Left lung (tissue), 8 donors: ENCODE data around the gene PTPRU. TPM values are rescaled to one million over a fixed set of nuclear protein-coding genes. Genes with fewer than 3 reads are reported as not detected.

Source experiments
- polyA plus RNA-seq, 6 donors: library from polyadenylated mRNA; unstranded; fragments of 120-200 nt; gene quantifications; one replicate each; pipeline ENCODE4 v1.2.1, GENCODE V29; 2013; ENCODE audit not compliant: insufficient read length in 6 of 6
- total RNA-seq, 2 donors: library from RNA; stranded (reverse); fragmentation: NEBNext Ultra II Directional; extraction: Animal tissue kit (Norgen Biotek cat#: 25700); gene quantifications; one replicate each; pipeline ENCODE4 v1.2.1, GENCODE V29; 2021
- donor health status: DM: no; HTN: yes; CAD: no.
- donor health status: DM: no; HTN: no; CAD: no.

The PTPRU gene
- total and polyA plus RNA-seq, 8 donors = 15.5 to 45.4 (median 18.8) TPM

Other genes starting within 250 kb of the PTPRU start
- gene TMEM200B, start 112.6 kb upstream of the PTPRU start, total RNA-seq = 1 to 10 TPM; 5.7 to 6.2 TPM
- 10 to 100 TPM; 11.0 to 16.0 (median 14.0) TPM for gene TMEM200B, start 112.6 kb upstream of the PTPRU start, polyA plus RNA-seq
- 10 to 100 TPM; 66.0 to 70.0 TPM for gene SRSF4, start 54.6 kb upstream of the PTPRU start, total RNA-seq
- gene SRSF4, start 54.6 kb upstream of the PTPRU start, polyA plus RNA-seq = 100 to 1,000 TPM; 114 to 138 (median 123) TPM
- gene MECR, start 5.6 kb upstream of the PTPRU start, total RNA-seq = 10 to 100 TPM; 19.2 to 20.6 TPM
- 10 to 100 TPM; 28.8 to 40.2 (median 32.5) TPM for gene MECR, start 5.6 kb upstream of the PTPRU start, polyA plus RNA-seq